Measurements from ENCODE around the gene SP3.

Gene SP3

GRCh38 chr2:173996766-173997165 is 31.6 kb upstream of the SP3 start:
- no peak for DNase-seq

- DNase-seq: no peak
Measured at GRCh38 chr2:173993459-173993858, 28.3 kb upstream of the SP3 start.

- DNase-seq: no peak
Measured at GRCh38 chr2:173991856-173992588, 26.8 kb upstream of the SP3 start.

GRCh38 chr2:173990970-173991819 is 26.0 kb upstream of the SP3 start:
- no peak for DNase-seq

- no peak for DNase-seq
Measured at GRCh38 chr2:173990245-173990644, 25.1 kb upstream of the SP3 start.

- DNase-seq: no peak
Measured at GRCh38 chr2:173989884-173990215, 24.7 kb upstream of the SP3 start.

- DNase-seq: no peak
Measured at GRCh38 chr2:173989160-173989883, 24.1 kb upstream of the SP3 start.

- DNase-seq: no peak
Measured at GRCh38 chr2:173986805-173987204, 21.6 kb upstream of the SP3 start.

GRCh38 chr2:173985605-173985992 is 20.4 kb upstream of the SP3 start:
- DNase-seq: no peak

- no peak for DNase-seq
Measured at GRCh38 chr2:173984866-173985604, 19.9 kb upstream of the SP3 start.

GRCh38 chr2:173983391-173983871 is 18.3 kb upstream of the SP3 start:
- no peak for DNase-seq

- DNase-seq: no peak
Measured at GRCh38 chr2:173982918-173983317, 17.7 kb upstream of the SP3 start.

GRCh38 chr2:173982182-173982714 is 17.1 kb upstream of the SP3 start:
- no peak for DNase-seq

GRCh38 chr2:173981520-173981919 is 16.3 kb upstream of the SP3 start:
- DNase-seq: no peak

GRCh38 chr2:173979751-173980351 is 14.7 kb upstream of the SP3 start:
- no peak for DNase-seq

- DNase-seq: no peak
Measured at GRCh38 chr2:173978447-173978846, 13.3 kb upstream of the SP3 start.

GRCh38 chr2:173972636-173973035 is 7.5 kb upstream of the SP3 start:
- DNase-seq: no peak

GRCh38 chr2:173972165-173972564 is 7.0 kb upstream of the SP3 start:
- no peak for DNase-seq

GRCh38 chr2:173970516-173970924 is 5.3 kb upstream of the SP3 start:
- DNase-seq: no peak

- DNase-seq: no peak
Measured at GRCh38 chr2:173969886-173970285, 4.7 kb upstream of the SP3 start.

- DNase-seq: no peak
Measured at GRCh38 chr2:173968551-173968950, 3.4 kb upstream of the SP3 start.

Measured in activated effector memory CD4-positive, alpha-beta T cell treated with Interleukin-2 at 50 U/mL for 16 hours (primary cell).